ENCODE data around the gene DOCK2. TPM values are rescaled to one million over a fixed set of nuclear protein-coding genes. Genes with fewer than 3 reads are reported as not detected.

DOCK2 gene
- polyA plus RNA-seq, 3 donors, result 57.5 to 178 (median 115) TPM

- Histone ChIP-seq H3K27ac (ENCODE audit: low read depth in 1 of 2, low read length in 2 of 2) (no peak overlapping the region), H3K4me2 (replicated peaks; ENCODE audit: extremely low read depth, low read length, poor library complexity, severe bottlenecking) (no peak overlapping the region), H3K4me3 (replicated peaks in 1 of 3; ENCODE audit: low read depth in 2 of 3, low read length in 3 of 3) (no peak overlapping the region), H3K9ac (ENCODE audit: insufficient read depth, low read length, poor library complexity, severe bottlenecking) (no peak overlapping the region), H3K27me3 (ENCODE audit: control insufficient read depth in 2 of 2, insufficient read depth in 2 of 2, low read length in 2 of 2) (no peaks in the 10 kb centered on the region), H3K9me3 (replicated peaks in 1 of 2; ENCODE audit: control insufficient read depth in 1 of 2, insufficient read depth in 1 of 2, low read length in 2 of 2) (no peaks in the 10 kb centered on the region), H4K20me1 (ENCODE audit: insufficient read depth, low read length) (peaks cover 39% of the 10 kb centered on the region), H3K36me3 (replicated peaks in 1 of 2; ENCODE audit: control insufficient read depth in 1 of 2, insufficient read depth in 2 of 2, low read length in 2 of 2) (peaks cover 92 to 100% of the 10 kb centered on the region in 2 donors), H3K4me1 (ENCODE audit: control insufficient read depth in 1 of 2, insufficient read depth in 2 of 2, low read length in 2 of 2) (no peaks in the 10 kb centered on the region), H2AFZ (ENCODE audit: insufficient read depth, low read depth, low read length, poor library complexity, severe bottlenecking) (no peak overlapping the region), H3K79me2 (ENCODE audit: insufficient read depth, low read length) (no peaks in the 10 kb centered on the region)
- H3K9me3 Mint-ChIP-seq, result peaks cover 0 to 8% (median 2%) of the 10 kb centered on the region in 7 donors
- no peaks in the 10 kb centered on the region for H3K27me3 Mint-ChIP-seq (ENCODE audit: low read depth in 3 of 3)
- intact Hi-C loops (cut with micrococcal nuclease), result no loop called here
- no peak for DNase-seq
- no peak for TF ChIP-seq CTCF (IDR thresholded peaks at IDR 0.05)
- no peak overlapping the region for H3K4me3 Mint-ChIP-seq
- no peak overlapping the region for H3K27ac Mint-ChIP-seq
- H3K4me1 Mint-ChIP-seq, result no peaks in the 10 kb centered on the region
- peaks cover 87 to 94% of the 10 kb centered on the region in 2 donors for H3K36me3 Mint-ChIP-seq
These were observed 430.1 kb downstream of the DOCK2 start for GRCh38 chr5:170067152-170067551.

GRCh38 chr5:170067574-170068170 lies 430.6 kb downstream of the DOCK2 start:
- H3K9ac ChIP-seq (ENCODE audit: insufficient read depth, low read length, poor library complexity, severe bottlenecking), result no peak overlapping the region
- peaks cover 0 to 8% (median 2%) of the 10 kb centered on the region in 7 donors for H3K9me3 Mint-ChIP-seq
- no peak overlapping the region for H3K4me3 Mint-ChIP-seq
- no peaks in the 10 kb centered on the region for H3K27me3 ChIP-seq (ENCODE audit: control insufficient read depth in 2 of 2, insufficient read depth in 2 of 2, low read length in 2 of 2)
- H3K79me2 ChIP-seq (ENCODE audit: insufficient read depth, low read length), result no peaks in the 10 kb centered on the region
- H3K27me3 Mint-ChIP-seq (ENCODE audit: low read depth in 3 of 3), result no peaks in the 10 kb centered on the region
- H3K27ac Mint-ChIP-seq, result no peak overlapping the region
- no peak for TF ChIP-seq CTCF (IDR thresholded peaks at IDR 0.05)
- H3K4me1 ChIP-seq (ENCODE audit: control insufficient read depth in 1 of 2, insufficient read depth in 2 of 2, low read length in 2 of 2), result no peaks in the 10 kb centered on the region
- no peak overlapping the region for H3K4me2 ChIP-seq (replicated peaks; ENCODE audit: extremely low read depth, low read length, poor library complexity, severe bottlenecking)
- no peak overlapping the region for H2AFZ ChIP-seq (ENCODE audit: insufficient read depth, low read depth, low read length, poor library complexity, severe bottlenecking)
- no peak for DNase-seq
- H3K36me3 Mint-ChIP-seq, result peaks cover 87 to 92% of the 10 kb centered on the region in 2 donors
- intact Hi-C loops (cut with micrococcal nuclease), result no loop called here
- no peak overlapping the region for H3K4me3 ChIP-seq (replicated peaks in 1 of 3; ENCODE audit: low read depth in 2 of 3, low read length in 3 of 3)
- no peaks in the 10 kb centered on the region for H3K9me3 ChIP-seq (replicated peaks in 1 of 2; ENCODE audit: control insufficient read depth in 1 of 2, insufficient read depth in 1 of 2, low read length in 2 of 2)
- WGBS (ENCODE audit: insufficient coverage), result 100% methylated on average over 1 of the region's 4 CpGs
- no peaks in the 10 kb centered on the region for H3K4me1 Mint-ChIP-seq
- H3K36me3 ChIP-seq (replicated peaks in 1 of 2; ENCODE audit: control insufficient read depth in 1 of 2, insufficient read depth in 2 of 2, low read length in 2 of 2), result peaks cover 91 to 100% of the 10 kb centered on the region in 2 donors
- no peak overlapping the region for H3K27ac ChIP-seq (ENCODE audit: low read depth in 1 of 2, low read length in 2 of 2)
- H4K20me1 ChIP-seq (ENCODE audit: insufficient read depth, low read length), result peaks cover 44% of the 10 kb centered on the region

Measured in CD14-positive monocyte (primary cell).